ENCODE data around the gene CDHR2.

Gene CDHR2

DNA sequence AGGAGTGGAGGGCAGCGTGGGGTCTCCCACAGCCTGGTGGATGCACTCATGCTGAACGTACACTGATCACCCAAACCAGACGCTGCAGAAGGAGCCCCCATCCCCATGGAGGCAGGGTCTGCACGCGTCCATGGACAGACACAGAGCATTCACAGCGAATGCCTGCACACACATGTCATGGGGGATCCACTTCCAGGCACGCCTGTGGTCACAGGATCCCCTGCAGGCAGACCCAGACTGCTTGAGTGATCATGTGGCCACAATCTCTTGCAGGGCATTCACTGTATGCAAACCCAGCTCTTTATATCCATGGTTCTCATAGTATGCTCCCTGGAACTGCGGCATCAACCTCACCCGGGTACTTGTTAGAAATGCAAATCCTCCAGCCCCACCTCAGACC, 75.8 kb downstream of the CDHR2 start:
- TF ChIP-seq CTCF (IDR thresholded peaks at IDR 0.05; ENCODE audit: low read depth, low read length): no peak

GRCh38 chr5:176625512-176625911, 76.4 kb downstream of the CDHR2 start:
- H3K27me3 ChIP-seq: peaks cover 11% of the 10 kb centered on the region
- no peaks in the 10 kb centered on the region for H3K36me3 ChIP-seq
- H3K4me1 ChIP-seq: no peaks in the 10 kb centered on the region
- TF ChIP-seq CTCF (IDR thresholded peaks at IDR 0.05; ENCODE audit: low read depth, low read length): no peak
- no peak for DNase-seq
- H3K4me3 ChIP-seq (ENCODE audit: low read depth, low read length): no peak overlapping the region
- no peaks in the 10 kb centered on the region for H3K9me3 ChIP-seq

More for the DNA sequence above, 75.8 kb downstream of the CDHR2 start:
- no peaks in the 10 kb centered on the region for H3K9me3 ChIP-seq
- H3K4me1 ChIP-seq: no peaks in the 10 kb centered on the region
- H3K4me3 ChIP-seq (ENCODE audit: low read depth, low read length): no peak overlapping the region
- no peaks in the 10 kb centered on the region for H3K36me3 ChIP-seq
- no peak for DNase-seq
- H3K27me3 ChIP-seq: peaks cover 10% of the 10 kb centered on the region

DNA sequence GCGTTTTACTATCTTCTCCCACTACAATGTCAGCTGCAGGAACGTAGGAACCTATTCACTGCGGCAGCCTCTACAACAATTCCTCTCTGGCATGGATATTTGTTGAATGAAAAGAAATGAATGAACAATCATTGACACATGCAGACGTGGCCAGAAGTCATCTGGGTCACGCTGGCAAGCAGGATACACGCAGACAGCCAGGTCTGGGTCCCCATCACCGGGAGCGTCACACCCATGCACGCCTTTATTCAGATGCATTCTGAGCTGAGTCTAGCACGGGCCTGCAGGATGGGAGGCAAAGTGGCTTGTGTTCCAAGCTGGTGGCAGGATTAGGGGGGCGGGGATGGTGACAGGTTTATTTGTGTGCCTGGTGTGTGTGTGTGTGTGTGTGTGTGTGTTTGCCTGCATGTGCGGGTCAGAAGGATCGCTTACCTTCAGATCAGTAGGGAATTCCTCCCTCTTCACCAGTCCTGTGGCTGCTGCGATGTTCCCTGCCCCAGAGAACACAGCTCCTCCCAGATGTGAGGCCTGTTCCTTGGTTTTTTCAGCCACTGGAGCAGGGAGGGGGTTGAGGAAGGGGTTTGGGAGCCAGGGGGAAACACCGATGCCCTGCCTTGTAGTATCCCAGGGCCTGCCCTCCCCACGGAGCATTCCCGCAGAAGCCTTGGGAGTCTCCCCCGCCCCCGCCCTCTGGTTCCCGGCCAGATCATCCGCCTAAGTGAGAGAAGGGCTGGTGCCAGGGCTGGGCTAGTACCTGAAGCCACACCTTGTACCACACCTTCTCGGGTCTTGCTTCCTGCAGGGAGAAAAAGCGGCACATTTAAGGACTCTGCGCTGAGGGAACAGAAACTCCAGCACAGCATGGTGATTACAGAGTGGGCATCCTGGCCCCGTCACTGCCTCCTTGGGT, 77.1 kb downstream of the CDHR2 start:
- Histone ChIP-seq H3K4me1 (no peaks in the 10 kb centered on the region), H3K27me3 (peaks cover 8% of the 10 kb centered on the region)
- DNase-seq: no peak

DNA sequence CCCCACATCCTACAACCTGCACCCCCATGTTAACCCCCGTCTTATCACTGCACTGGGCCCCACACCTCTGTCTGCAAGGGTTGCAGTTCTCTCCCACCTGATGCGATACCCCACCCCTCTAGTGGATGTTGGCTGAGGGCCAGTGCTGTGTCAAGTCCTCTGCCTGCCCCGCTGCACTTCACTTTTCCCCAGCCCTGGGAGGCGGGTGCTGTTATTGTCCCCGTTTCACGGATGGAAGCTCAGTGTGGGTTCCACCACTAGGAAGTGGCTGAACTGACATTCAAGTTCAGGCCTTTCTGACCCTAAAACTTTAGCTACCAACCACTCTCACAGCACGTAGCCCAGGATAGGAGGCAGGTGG, 77.7 kb downstream of the CDHR2 start:
- Histone ChIP-seq H3K4me1 (no peaks in the 10 kb centered on the region), H3K9me3 (no peaks in the 10 kb centered on the region), H3K27me3 (peaks cover 8% of the 10 kb centered on the region), H3K4me3 (ENCODE audit: low read depth, low read length) (no peak overlapping the region), H3K36me3 (no peaks in the 10 kb centered on the region)
- DNase-seq: no peak
- TF ChIP-seq CTCF (IDR thresholded peaks at IDR 0.05; ENCODE audit: low read depth, low read length): no peak

More for the DNA sequence above, 77.1 kb downstream of the CDHR2 start:
- Histone ChIP-seq H3K9me3 (no peaks in the 10 kb centered on the region), H3K4me3 (ENCODE audit: low read depth, low read length) (no peak overlapping the region), H3K36me3 (no peaks in the 10 kb centered on the region)
- no peak for TF ChIP-seq CTCF (IDR thresholded peaks at IDR 0.05; ENCODE audit: low read depth, low read length)

DNA sequence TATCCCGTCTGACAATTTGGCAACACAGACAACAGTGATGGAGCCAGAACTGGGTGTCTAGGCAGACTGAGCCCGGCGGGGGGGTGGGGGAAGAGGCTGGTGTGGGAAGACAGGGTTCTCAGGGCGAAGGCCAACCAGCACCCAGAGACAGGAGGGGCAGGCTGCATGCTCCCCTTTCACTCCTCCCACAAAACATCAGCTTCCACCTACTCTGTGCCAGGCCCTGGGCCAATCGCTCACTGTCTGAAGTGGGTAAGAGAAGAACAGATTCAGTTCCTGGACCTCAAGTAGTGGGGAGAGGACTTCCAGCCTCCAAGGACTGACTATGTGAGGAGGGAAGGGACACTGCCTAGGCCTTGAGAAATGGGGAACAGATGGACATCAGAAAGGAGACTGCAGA, 78.4 kb downstream of the CDHR2 start:
- Histone ChIP-seq H3K36me3 (no peaks in the 10 kb centered on the region), H3K9me3 (no peaks in the 10 kb centered on the region), H3K4me3 (ENCODE audit: low read depth, low read length) (no peak overlapping the region), H3K4me1 (no peaks in the 10 kb centered on the region), H3K27me3 (peaks cover 8% of the 10 kb centered on the region)
- TF ChIP-seq CTCF (IDR thresholded peaks at IDR 0.05; ENCODE audit: low read depth, low read length): no peak
- no peak for DNase-seq

Measured in BE2C (cell line).